Right hindlimb (tissue), 1 donor: ENCODE data around the gene CRIP2.

Source experiments
- DNase-seq: peaks from one replicate; pipeline ENCODE4 v3.0.0-alpha.2; 2018

CRIP2 gene

GRCh38 chr14:105500726-105501101 is 26.1 kb downstream of the CRIP2 start:
- DNase-seq = no peak

GRCh38 chr14:105501504-105502291 is 27.1 kb downstream of the CRIP2 start:
- DNase-seq = no peak

- DNase-seq = no peak
Measured at GRCh38 chr14:105502446-105503295, 28.1 kb downstream of the CRIP2 start.

GRCh38 chr14:105503296-105503640 is 28.6 kb downstream of the CRIP2 start:
- no peak for DNase-seq

GRCh38 chr14:105503935-105504692 is 29.5 kb downstream of the CRIP2 start:
- no peak for DNase-seq

GRCh38 chr14:105505101-105505500 is 30.5 kb downstream of the CRIP2 start:
- no peak for DNase-seq

- no peak for DNase-seq
Measured at GRCh38 chr14:105507247-105507646, 32.6 kb downstream of the CRIP2 start.

GRCh38 chr14:105508069-105508468 is 33.4 kb downstream of the CRIP2 start:
- DNase-seq = no peak

GRCh38 chr14:105508601-105509000 is 34.0 kb downstream of the CRIP2 start:
- DNase-seq = no peak

- DNase-seq = no peak
Measured at GRCh38 chr14:105517096-105517495, 42.5 kb downstream of the CRIP2 start.

GRCh38 chr14:105519946-105520698 is 45.5 kb downstream of the CRIP2 start:
- no peak for DNase-seq

- DNase-seq = no peak
Measured at GRCh38 chr14:105525326-105525725, 50.7 kb downstream of the CRIP2 start.

- DNase-seq = peak; percentile 57
Measured at GRCh38 chr14:105525861-105526775, 51.5 kb downstream of the CRIP2 start, which contains the start of gene TMEM121. Gene TMEM121 (plus strand): TSS chr14:105526583. CDS start chr14:105528835, 2,252 bp downstream.

- DNase-seq = no peak
Measured at GRCh38 chr14:105526776-105527380, 52.3 kb downstream of the CRIP2 start.

GRCh38 chr14:105527381-105527825 is 52.8 kb downstream of the CRIP2 start:
- DNase-seq = no peak

- peak; percentile 88 for DNase-seq
Measured at GRCh38 chr14:105527826-105528585, 53.4 kb downstream of the CRIP2 start.

- DNase-seq = peak; percentile 51
Measured at GRCh38 chr14:105528586-105529318, 54.1 kb downstream of the CRIP2 start.

GRCh38 chr14:105529319-105529568 is 54.6 kb downstream of the CRIP2 start:
- DNase-seq = no peak
